Measurements from ENCODE around the gene EPHB2.

DNA sequence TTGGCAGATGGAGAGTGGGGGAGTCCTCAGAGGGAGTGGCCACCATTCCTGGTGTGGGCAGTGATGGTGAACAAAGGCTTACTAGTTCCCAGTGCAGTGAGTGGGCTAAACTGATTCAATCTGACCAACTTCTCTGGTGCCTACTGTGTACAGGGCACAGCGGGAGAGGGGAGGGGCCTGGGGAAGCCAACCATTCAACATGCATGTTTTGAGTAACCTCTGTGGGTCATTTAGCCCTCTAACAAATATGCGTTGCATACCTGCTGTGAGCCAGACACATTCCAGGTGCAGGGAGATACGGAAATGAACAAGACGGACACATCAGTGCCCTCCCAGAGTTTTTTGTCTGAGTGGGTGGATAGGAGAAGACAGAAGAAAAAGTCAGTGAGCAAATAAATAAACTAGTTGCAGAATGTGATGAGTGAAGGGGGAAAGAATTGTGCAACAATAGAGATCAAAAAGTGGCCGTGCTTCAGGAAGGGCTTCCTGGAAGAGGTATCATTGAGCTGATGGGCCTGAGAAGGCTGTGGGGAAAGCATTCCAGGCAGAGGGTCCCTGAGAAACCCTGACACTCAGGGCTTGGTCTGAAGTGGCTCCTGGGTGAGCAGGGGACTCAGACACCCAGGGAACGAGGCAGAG lies 78.8 kb downstream of the EPHB2 start:
- TF ChIP-seq, protein P1, sequence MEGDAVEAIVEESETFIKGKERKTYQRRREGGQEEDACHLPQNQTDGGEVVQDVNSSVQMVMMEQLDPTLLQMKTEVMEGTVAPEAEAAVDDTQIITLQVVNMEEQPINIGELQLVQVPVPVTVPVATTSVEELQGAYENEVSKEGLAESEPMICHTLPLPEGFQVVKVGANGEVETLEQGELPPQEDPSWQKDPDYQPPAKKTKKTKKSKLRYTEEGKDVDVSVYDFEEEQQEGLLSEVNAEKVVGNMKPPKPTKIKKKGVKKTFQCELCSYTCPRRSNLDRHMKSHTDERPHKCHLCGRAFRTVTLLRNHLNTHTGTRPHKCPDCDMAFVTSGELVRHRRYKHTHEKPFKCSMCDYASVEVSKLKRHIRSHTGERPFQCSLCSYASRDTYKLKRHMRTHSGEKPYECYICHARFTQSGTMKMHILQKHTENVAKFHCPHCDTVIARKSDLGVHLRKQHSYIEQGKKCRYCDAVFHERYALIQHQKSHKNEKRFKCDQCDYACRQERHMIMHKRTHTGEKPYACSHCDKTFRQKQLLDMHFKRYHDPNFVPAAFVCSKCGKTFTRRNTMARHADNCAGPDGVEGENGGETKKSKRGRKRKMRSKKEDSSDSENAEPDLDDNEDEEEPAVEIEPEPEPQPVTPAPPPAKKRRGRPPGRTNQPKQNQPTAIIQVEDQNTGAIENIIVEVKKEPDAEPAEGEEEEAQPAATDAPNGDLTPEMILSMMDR (IDR thresholded peaks at IDR 0.05; ENCODE audit: low read depth, low read length), result no peak
- TF ChIP-seq MYC (IDR thresholded peaks at IDR 0.05; ENCODE audit: low read depth, low read length) (no peak), MAX (IDR thresholded peaks at IDR 0.05; ENCODE audit: low read depth, low read length) (no peak)
